ENCODE results near the gene SCAPER.

Gene SCAPER

DNA sequence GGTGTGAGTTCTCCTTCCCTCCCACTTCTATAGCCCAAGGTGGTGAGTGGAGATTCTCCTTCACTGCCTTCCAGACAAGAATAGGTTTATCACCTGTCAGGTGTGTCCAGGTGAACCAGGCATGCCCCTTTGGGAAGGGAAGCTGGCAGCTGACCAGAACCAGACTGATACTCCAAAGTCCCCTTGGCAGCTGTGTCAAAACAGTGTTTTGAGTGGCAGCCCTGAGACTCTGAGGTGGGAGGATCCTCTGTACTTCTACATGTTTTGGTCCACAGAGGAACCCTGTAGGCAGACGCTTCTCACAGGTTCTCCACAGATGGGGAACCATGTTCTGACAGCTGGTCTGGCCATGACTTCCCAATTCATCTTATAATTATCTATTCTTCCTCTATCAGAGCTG, 538.4 kb downstream of the SCAPER start:
- Mint-ChIP-seq H3K4me3 (no peak overlapping the region), H3K9me3 (no peaks in the 10 kb centered on the region), H3K27me3 (ENCODE audit: low read depth, poor library complexity) (no peaks in the 10 kb centered on the region), H3K36me3 (ENCODE audit: low read depth) (peaks cover under 1% of the 10 kb centered on the region), H3K4me1 (no peaks in the 10 kb centered on the region), H3K27ac (peak overlapping the region; percentile 33)
- no peak for DNase-seq
- TF ChIP-seq, protein P1, sequence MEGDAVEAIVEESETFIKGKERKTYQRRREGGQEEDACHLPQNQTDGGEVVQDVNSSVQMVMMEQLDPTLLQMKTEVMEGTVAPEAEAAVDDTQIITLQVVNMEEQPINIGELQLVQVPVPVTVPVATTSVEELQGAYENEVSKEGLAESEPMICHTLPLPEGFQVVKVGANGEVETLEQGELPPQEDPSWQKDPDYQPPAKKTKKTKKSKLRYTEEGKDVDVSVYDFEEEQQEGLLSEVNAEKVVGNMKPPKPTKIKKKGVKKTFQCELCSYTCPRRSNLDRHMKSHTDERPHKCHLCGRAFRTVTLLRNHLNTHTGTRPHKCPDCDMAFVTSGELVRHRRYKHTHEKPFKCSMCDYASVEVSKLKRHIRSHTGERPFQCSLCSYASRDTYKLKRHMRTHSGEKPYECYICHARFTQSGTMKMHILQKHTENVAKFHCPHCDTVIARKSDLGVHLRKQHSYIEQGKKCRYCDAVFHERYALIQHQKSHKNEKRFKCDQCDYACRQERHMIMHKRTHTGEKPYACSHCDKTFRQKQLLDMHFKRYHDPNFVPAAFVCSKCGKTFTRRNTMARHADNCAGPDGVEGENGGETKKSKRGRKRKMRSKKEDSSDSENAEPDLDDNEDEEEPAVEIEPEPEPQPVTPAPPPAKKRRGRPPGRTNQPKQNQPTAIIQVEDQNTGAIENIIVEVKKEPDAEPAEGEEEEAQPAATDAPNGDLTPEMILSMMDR (IDR thresholded peaks at IDR 0.05) = no peak

DNA sequence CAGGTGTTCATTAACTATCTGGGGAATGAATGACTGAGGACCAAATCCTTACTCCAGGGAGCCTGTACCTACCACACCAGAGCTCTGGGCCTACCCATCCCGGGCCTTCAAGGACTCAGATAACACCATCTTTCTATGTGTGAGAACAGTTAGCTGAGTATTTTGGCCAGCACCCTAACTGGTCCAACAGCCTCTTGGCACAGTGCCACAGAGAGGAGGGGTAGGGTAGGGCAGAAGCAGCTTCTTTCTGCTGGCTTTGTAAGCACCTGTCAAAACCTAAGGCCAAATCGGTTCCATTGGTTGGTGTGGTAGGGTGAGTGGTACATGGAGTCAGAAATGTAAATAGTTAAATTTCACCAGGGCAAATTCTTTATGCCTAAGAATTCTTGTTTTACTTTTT, 541.9 kb downstream of the SCAPER start:
- Mint-ChIP-seq H3K4me3 (no peak overlapping the region), H3K27ac (no peak overlapping the region)
- TF ChIP-seq, protein P1 (IDR thresholded peaks at IDR 0.05) = no peak

DNA sequence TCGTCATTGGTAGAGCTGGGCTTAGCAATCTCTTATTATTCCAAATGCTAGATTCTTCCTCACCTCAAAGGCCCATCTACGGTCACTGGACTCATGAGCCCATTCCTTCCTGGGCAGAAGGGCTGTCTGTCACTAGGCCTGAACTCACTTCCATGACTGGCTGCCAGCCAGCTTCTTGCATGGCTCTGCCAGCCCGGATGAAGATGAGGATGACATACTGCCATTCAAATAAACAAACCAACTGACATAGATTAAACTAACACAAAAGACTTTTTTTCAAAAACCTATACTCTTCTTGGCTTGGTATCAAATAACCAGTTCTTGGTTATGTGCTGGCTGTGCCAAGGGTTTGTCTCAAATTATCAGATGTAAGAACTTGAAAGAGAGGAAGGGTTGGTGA, 544.7 kb downstream of the SCAPER start:
- DNase-seq = no peak
- Mint-ChIP-seq H3K27me3 (ENCODE audit: low read depth, poor library complexity) (peaks cover 12% of the 10 kb centered on the region), H3K9me3 (no peaks in the 10 kb centered on the region), H3K27ac (no peak overlapping the region), H3K36me3 (ENCODE audit: low read depth) (peaks cover 5% of the 10 kb centered on the region), H3K4me3 (no peak overlapping the region), H3K4me1 (no peaks in the 10 kb centered on the region)
- TF ChIP-seq, protein P1 (IDR thresholded peaks at IDR 0.05) = no peak

More for the DNA sequence above, 541.9 kb downstream of the SCAPER start:
- Mint-ChIP-seq H3K27me3 (ENCODE audit: low read depth, poor library complexity) (peaks cover 2% of the 10 kb centered on the region), H3K9me3 (no peaks in the 10 kb centered on the region), H3K4me1 (no peaks in the 10 kb centered on the region), H3K36me3 (ENCODE audit: low read depth) (peaks cover 5% of the 10 kb centered on the region)
- no peak for DNase-seq

DNA sequence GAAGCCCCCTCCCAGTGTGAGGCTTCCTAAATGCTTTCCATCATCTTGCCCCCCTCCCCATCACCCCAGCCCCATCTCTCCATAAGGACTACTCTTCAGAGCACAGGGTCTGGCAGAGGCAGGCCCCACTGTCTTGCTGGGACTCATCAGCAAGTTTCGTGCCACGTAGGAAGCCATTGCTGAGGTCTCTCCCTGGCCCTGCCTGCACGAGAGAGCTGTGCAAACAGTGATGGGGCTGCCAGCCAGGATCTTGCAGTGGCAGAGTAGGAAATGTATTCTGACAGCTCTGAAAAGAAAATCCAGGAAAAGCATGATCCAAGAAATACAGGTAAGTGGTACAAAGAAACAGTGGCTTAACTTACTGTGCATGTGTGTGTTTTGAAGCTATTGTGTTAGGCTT, 546.0 kb downstream of the SCAPER start:
- H3K27ac Mint-ChIP-seq = no peak overlapping the region
- no peaks in the 10 kb centered on the region for H3K9me3 Mint-ChIP-seq
- H3K36me3 Mint-ChIP-seq (ENCODE audit: low read depth) = peaks cover 5% of the 10 kb centered on the region

DNA sequence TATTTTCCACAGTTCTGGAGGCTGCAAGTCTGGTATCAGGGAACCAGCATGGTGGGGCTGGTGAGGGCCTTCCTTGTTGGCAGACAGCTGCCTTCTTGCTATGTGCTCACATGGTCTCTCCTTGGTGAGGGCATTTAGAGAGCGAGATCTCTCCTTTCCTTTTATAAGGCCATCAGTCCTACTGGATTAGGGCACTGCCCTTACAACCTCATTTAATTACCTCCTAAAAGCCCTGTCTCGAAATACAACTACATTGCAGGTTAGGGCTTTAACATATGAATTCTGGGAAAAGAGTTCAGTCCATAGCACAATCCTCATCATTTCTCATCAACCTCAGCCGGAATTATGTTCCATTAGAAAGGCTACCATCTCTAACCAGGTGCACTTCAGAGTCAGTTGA, 546.7 kb downstream of the SCAPER start:
- Mint-ChIP-seq H3K27ac (no peak overlapping the region), H3K36me3 (ENCODE audit: low read depth) (peaks cover 5% of the 10 kb centered on the region), H3K27me3 (ENCODE audit: low read depth, poor library complexity) (peaks cover 13% of the 10 kb centered on the region), H3K4me1 (no peaks in the 10 kb centered on the region), H3K4me3 (no peak overlapping the region), H3K9me3 (no peaks in the 10 kb centered on the region)
- no peak for DNase-seq
- TF ChIP-seq, protein P1 (IDR thresholded peaks at IDR 0.05) = no peak

More for the DNA sequence above, 546.0 kb downstream of the SCAPER start:
- TF ChIP-seq, protein P1 (IDR thresholded peaks at IDR 0.05) = no peak
- Mint-ChIP-seq H3K4me3 (no peak overlapping the region), H3K27me3 (ENCODE audit: low read depth, poor library complexity) (peaks cover 13% of the 10 kb centered on the region), H3K4me1 (no peaks in the 10 kb centered on the region)
- no peak for DNase-seq

DNA sequence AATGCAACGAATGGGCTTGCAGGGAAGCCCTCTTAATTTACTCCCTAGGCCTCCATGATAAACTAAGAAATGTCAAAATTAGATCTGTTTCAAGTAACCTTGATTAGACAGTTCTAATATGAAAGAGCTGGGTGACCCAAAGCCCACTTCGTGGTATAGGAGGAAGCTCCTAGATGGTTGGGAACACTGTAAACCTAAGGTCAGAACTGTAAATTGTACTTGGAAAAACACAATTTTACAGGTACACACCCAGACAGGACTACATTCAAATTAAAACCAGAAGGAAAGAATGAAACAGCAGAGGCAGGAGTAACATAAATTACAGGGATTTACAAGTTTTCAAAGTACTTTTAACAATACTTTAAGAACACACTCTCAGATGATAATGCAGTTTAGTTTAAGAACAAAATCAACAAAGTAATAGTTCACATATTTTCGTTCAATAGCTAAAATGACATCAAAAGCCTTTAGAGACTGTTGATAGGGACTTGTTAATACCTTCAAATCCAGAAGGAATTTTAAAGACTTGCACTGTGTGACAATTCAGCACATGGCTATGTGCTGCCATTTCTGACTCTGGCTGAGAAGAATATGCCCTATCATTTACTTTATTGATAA, 550.2 kb downstream of the SCAPER start:
- H3K27ac Mint-ChIP-seq = no peak overlapping the region
- no peak overlapping the region for H3K4me3 Mint-ChIP-seq
- TF ChIP-seq, protein P1 (IDR thresholded peaks at IDR 0.05) = no peak
- peaks cover 39% of the 10 kb centered on the region for H3K27me3 Mint-ChIP-seq (ENCODE audit: low read depth, poor library complexity)
- no peaks in the 10 kb centered on the region for H3K9me3 Mint-ChIP-seq
- no peak for DNase-seq
- H3K36me3 Mint-ChIP-seq (ENCODE audit: low read depth) = no peaks in the 10 kb centered on the region
- H3K4me1 Mint-ChIP-seq = no peaks in the 10 kb centered on the region
